ENCODE data around the gene TMEM52.

The TMEM52 gene

DNA sequence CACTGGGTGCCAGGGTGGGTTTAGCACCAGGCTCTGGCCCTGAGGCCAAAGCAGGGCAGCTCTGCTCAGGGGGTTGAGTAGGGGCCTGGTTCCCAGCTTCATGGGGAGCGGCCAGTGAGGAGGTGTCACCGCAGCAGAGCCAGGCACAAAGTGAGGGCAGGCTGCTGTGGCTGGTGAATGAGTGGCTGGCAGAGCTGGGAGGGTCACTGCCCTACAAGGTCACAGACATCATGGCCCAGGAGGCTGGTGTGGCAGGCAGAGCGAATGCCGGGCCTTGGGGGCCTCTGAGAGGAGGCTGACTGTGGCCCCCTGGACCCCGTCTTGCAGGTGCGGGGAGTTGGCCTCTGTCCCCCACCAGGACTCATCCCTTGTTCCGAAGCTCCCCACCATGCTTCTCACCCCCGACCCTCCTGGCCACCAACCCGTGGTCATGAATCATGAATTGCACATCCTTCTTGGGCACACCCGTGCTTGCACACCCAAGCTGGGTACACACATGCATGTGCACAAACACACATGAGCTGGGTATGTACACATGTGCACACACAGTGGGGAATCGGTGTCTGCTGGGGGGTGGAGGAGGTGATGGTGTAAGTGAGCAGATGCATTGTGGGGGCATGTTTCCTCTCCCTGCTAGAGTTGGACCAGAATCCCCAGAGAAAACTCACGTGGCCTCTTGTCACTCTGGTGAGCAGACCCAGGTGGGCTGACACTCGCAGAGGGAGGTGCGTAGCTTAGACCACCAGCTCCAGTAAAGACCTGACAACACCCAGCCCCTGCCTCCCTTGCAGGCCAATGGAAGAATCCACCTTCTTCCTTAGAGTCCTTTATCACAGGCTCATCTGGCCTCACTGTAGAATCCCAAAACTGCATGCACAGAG lies 23.4 kb downstream of the TMEM52 start:
- no peak overlapping the region for H3K4me3 ChIP-seq (ENCODE audit: low read depth, low read length)
- no peak for TF ChIP-seq CTCF (IDR thresholded peaks at IDR 0.05; ENCODE audit: low read depth, low read length)

DNA sequence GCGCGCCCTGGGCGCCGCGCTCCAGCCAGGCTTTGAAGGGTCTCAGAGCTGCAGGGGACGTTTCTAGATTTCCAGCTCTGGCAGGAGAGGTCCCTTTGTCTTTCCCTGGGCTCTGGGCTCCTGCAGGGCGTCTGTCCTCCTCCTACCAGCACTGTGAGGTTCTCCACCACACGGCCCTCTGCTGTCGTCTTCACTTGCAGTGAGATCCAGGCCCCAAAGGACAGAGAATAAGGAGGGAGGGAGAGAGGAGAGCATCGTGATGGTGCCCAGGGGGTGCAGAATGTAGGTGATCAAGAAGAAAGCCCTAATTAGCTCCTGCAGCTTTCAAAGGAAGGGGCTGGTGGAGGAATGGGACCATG lies 24.0 kb downstream of the TMEM52 start:
- TF ChIP-seq CTCF (IDR thresholded peaks at IDR 0.05; ENCODE audit: low read depth, low read length) = no peak
- no peak overlapping the region for H3K4me3 ChIP-seq (ENCODE audit: low read depth, low read length)

DNA sequence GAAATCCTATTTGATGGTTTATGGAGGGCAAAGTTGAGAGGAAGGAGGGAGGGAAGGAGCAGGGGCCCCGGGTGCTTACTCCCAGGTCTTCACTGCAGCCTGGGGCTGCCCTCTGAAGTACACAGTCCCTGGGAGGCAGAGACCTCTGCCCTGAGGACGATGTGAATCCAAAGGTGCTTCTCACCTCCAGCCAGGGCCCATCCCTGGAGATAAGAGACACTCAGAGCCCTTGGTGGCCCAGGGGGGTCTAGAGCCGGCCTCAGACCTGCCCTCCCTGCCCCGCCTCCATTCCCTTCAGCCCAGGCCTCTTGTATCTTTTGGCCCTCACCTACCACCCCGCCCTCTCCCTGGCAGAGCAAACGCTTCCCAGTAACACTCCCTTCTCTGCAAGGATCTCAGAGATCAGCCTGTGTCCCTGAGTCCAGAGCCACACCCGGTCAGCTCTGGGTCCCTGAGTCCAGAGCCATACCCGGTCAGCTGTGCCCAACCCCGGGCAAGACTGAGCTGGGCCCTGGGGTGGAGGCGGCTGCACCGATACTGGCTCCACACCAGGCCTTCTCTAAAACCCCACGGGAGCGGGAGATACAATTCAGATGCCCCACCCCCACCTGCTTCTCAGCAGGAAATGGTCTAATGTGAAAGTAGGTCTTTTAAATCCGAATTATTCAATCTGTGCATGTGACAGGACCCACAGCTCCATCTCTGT lies 24.6 kb downstream of the TMEM52 start:
- no peak overlapping the region for H3K4me3 ChIP-seq (ENCODE audit: low read depth, low read length)
- TF ChIP-seq CTCF (IDR thresholded peaks at IDR 0.05; ENCODE audit: low read depth, low read length) = no peak

DNA sequence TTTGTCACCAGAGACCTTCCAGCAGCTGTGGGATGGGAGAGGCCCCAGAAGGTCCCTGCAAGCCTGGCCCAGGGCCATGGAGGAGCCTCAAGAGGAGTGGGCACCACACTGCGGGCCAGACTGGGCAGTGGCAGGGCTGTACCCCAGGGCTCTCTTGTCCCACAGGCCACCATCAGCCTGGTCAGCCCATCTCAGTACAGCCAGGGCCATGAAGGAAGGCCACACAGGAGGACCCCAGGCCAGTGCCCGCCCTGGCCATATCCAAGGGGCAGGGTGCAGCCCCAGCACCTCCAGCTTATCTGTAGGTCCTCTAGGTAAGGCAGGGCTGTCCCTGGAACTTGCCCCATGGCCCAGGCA lies 25.1 kb downstream of the TMEM52 start:
- TF ChIP-seq CTCF (IDR thresholded peaks at IDR 0.05; ENCODE audit: low read depth, low read length) = no peak
- no peak overlapping the region for H3K4me3 ChIP-seq (ENCODE audit: low read depth, low read length)

- TF ChIP-seq CTCF (IDR thresholded peaks at IDR 0.05; ENCODE audit: low read depth, low read length) = no peak
- no peak overlapping the region for H3K4me3 ChIP-seq (ENCODE audit: low read depth, low read length)
These were observed 25.6 kb downstream of the TMEM52 start for GRCh38 chr1:1893291-1893985.

DNA sequence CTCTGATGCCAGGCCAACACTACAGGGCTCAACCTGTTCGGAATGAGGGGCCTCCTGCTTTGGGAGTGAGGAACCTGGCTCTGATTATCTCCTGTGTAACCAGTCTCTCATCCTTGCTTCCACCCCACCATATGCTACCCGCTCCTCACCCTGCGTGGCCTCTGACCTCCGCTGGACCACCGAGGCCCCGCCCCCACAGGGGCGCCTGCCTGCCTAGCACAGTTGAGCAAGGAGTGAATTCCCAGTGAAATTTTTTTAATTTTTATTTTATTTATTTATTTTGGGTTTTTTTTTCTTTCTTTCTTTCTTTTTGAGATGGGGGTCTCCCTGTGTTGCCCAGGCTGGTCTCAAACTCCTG lies 26.3 kb downstream of the TMEM52 start:
- H3K4me3 ChIP-seq (ENCODE audit: low read depth, low read length) = no peak overlapping the region
- no peak for TF ChIP-seq CTCF (IDR thresholded peaks at IDR 0.05; ENCODE audit: low read depth, low read length)

All from WI38 (cell line).